MCF 10A (cell line): ENCODE results near the gene NAA25. TPM values are rescaled to one million over a fixed set of nuclear protein-coding genes. Genes with fewer than 3 reads are reported as not detected.
A peak's percentile ranks its signal among the peaks of the same experiment; 100 is the strongest.
"Not testable (repeated sequence)": the region's sequence is repeated elsewhere in the genome, so short reads cannot be mapped to it uniquely, and the experiment has no call there.

ENCODE experiments used
- BruUV-seq: library from RNA; stranded (reverse); fragments of 400-500 nt; replicated peaks from 2 replicates; lab custom pipeline; 2021; lab: Mats Ljungman, UMichigan
- CTCF ChIA-PET: fragments of 300-600 bp; sonication (Branson Sonifier 250); formaldehyde crosslinking; extraction: SDS; loops from one replicate; lab custom pipeline; 2021; ENCODE audit warnings: antibody characterized with exemption, inconsistent platforms; lab: Yijun Ruan, JAX
- POLR2A ChIA-PET: fragments of 300-600, 350-650 bp; sonication (Branson Sonifier 250); formaldehyde crosslinking; extraction: SDS; loops from one replicate; lab custom pipeline; 2020; ENCODE audit warnings: antibody characterized with exemption, inconsistent platforms; lab: Yijun Ruan, JAX
- DNase-seq: peaks from one replicate; pipeline ENCODE4 v3.0.0-alpha.2; 2018; ENCODE audit not compliant: unreplicated experiment
- H3K27ac Mint-ChIP-seq: one replicate; pipeline ENCODE4 v1.8.0; 2022; ENCODE audit warnings: mild to moderate bottlenecking, low read depth, mixed read lengths; ENCODE audit not compliant: unreplicated experiment
- H3K27me3 Mint-ChIP-seq: one replicate; pipeline ENCODE4 v1.8.0; 2022; ENCODE audit warnings: mixed read lengths; ENCODE audit not compliant: insufficient read depth, unreplicated experiment
- H3K36me3 Mint-ChIP-seq: one replicate; pipeline ENCODE4 v1.8.0; 2022; ENCODE audit warnings: mild to moderate bottlenecking, moderate library complexity, mixed read lengths; ENCODE audit not compliant: insufficient read depth, unreplicated experiment
- H3K4me1 Mint-ChIP-seq: one replicate; pipeline ENCODE4 v1.8.0; 2022; ENCODE audit warnings: mixed read lengths; ENCODE audit not compliant: insufficient read depth, unreplicated experiment
- H3K4me3 Mint-ChIP-seq: one replicate; pipeline ENCODE4 v1.8.0; 2022; ENCODE audit warnings: mild to moderate bottlenecking, moderate library complexity, mixed read lengths; ENCODE audit not compliant: unreplicated experiment
- H3K9me3 Mint-ChIP-seq: one replicate; pipeline ENCODE4 v1.8.0; 2022; ENCODE audit warnings: mixed read lengths; ENCODE audit not compliant: unreplicated experiment
- intact Hi-C: fragments of 100-400 bp; cut with micrococcal nuclease; formaldehyde crosslinking; loops from 2 replicates; pipeline ENCODE4 v1.14.1; 2022
- total RNA-seq: library from RNA; stranded (reverse); gene quantifications from 2 replicates; pipeline ENCODE4 v1.2.3, GENCODE V29; 2022
- TF ChIP-seq, protein P1 (sequence below): fragments of 200-600 bp; IDR thresholded peaks from one replicate; pipeline ENCODE4 v1.8.0; 2022; ENCODE audit warnings: antibody characterized with exemption, mild to moderate bottlenecking; ENCODE audit not compliant: unreplicated experiment

Gene NAA25
- total RNA-seq, 1 experiment from 2014 or later, result 39.2 TPM

DNA sequence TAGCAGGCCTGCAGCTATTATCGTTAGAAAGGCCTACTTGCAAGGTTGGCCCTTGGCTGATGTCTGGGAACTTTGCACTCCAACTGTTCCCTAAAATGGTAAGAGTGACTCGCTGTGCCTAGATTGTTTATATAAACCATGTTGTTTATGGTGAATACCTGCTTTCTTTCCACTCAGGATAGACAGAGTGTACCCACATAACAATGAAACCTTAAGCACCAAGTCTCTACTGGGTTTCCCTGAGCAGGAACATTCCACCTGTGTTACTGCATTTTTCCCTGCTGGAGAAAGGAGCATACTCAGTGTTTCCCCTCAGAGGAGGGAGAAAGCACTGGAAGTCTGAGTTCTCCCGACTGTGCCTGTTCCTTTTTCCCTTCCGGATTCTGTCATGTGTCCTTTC, 62.6 kb downstream of the NAA25 start:
- Mint-ChIP-seq H3K9me3 (no peaks in the 10 kb centered on the region), H3K4me3 (no peak overlapping the region), H3K36me3 (peaks cover 93% of the 10 kb centered on the region), H3K27ac (peak overlapping the region; percentile 80), H3K27me3 (no peaks in the 10 kb centered on the region), H3K4me1 (no peaks in the 10 kb centered on the region)
- ChIA-PET CTCF (interaction anchor here (0.7 kb wide), 1 partner anchor 254 kb away, joined by 3 read pairs; no protein-coding TSS in a partner anchor), POLR2A (interaction anchor here (0.7 kb wide), 1 partner anchor 10 kb away, joined by 6 read pairs; no protein-coding TSS in a partner anchor)
- TF ChIP-seq, protein P1, sequence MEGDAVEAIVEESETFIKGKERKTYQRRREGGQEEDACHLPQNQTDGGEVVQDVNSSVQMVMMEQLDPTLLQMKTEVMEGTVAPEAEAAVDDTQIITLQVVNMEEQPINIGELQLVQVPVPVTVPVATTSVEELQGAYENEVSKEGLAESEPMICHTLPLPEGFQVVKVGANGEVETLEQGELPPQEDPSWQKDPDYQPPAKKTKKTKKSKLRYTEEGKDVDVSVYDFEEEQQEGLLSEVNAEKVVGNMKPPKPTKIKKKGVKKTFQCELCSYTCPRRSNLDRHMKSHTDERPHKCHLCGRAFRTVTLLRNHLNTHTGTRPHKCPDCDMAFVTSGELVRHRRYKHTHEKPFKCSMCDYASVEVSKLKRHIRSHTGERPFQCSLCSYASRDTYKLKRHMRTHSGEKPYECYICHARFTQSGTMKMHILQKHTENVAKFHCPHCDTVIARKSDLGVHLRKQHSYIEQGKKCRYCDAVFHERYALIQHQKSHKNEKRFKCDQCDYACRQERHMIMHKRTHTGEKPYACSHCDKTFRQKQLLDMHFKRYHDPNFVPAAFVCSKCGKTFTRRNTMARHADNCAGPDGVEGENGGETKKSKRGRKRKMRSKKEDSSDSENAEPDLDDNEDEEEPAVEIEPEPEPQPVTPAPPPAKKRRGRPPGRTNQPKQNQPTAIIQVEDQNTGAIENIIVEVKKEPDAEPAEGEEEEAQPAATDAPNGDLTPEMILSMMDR, result no peak
- peak; percentile 4 for DNase-seq
- intact Hi-C loops, result no loop called here
- no TSS peak for BruUV-seq

DNA sequence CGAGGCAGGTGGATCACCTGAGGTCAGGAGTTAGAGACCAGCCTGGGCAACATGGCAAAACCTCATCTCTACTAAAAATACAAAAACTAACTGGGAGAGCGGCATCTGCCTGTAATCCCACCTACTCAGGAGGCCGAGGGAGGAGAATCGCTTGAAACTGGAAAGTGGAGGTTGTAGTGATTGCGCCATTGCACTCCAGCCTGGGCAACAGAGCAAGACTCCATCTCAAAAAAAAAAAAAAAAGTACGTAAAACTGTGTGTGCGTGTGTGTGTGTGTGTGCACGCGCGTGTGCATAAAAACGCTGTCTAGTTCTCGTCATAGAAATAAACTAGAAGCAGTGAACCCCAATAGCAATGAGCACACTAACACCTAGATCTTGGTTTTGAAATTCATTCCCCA, 72.0 kb downstream of the NAA25 start:
- intact Hi-C loops, H3K27me3 Mint-ChIP-seq, H3K9me3 Mint-ChIP-seq, CTCF ChIA-PET, H3K4me1 Mint-ChIP-seq, H3K27ac Mint-ChIP-seq, H3K4me3 Mint-ChIP-seq, BruUV-seq, DNase-seq: not testable (repeated sequence)
- POLR2A ChIA-PET, result interaction anchor here (1.0 to 1.5 kb wide), 2 partner anchors 14 to 23 kb away, joined by 5 to 8 read pairs; partner anchors contain the start of genes ERP29 and TMEM116
- H3K36me3 Mint-ChIP-seq, result peaks cover 97% of the 10 kb centered on the region

DNA sequence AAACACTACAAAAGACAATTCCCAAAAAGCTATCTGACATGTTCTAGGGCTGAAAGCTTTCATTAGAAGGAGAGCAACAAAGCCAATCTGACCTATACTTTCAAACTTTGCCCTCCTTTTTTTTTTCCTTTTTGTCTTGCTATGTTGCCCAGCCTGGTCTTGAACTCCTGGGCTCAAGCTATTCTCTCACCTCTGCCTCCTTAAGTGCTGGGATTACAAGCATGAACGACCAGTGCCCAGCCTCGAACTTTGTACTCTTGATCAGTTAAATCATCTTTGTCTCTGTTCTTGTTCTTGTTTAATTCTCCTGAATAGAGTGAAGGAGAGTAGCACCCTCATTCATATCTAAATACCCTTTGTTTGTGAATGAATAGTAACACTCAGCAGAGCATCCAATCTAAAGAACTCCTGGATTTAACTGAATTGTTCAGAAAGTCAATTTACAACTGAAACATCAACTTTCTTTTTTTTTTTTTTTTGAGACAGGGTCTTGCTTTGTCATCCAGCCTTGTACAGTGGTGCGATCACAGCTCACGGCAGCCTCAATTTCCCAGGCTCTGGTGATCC, 73.3 kb downstream of the NAA25 start:
- TF ChIP-seq, protein P1, result no peak
- Mint-ChIP-seq H3K4me3 (no peak overlapping the region), H3K36me3 (peaks cover 100% of the 10 kb centered on the region), H3K27me3 (no peaks in the 10 kb centered on the region), H3K27ac (no peak overlapping the region), H3K4me1 (no peaks in the 10 kb centered on the region), H3K9me3 (no peaks in the 10 kb centered on the region)
- CTCF ChIA-PET, result interaction anchor here (0.6 to 1.9 kb wide), 3 partner anchors 18 to 347 kb away, joined by 3 to 6 read pairs (median 3); no protein-coding TSS in a partner anchor
- no TSS peak for BruUV-seq
- intact Hi-C loops, result no loop called here
- POLR2A ChIA-PET, result interaction anchor here (0.8 kb wide), 1 partner anchor 10 kb away, joined by 6 read pairs; no protein-coding TSS in a partner anchor
- no peak for DNase-seq

DNA sequence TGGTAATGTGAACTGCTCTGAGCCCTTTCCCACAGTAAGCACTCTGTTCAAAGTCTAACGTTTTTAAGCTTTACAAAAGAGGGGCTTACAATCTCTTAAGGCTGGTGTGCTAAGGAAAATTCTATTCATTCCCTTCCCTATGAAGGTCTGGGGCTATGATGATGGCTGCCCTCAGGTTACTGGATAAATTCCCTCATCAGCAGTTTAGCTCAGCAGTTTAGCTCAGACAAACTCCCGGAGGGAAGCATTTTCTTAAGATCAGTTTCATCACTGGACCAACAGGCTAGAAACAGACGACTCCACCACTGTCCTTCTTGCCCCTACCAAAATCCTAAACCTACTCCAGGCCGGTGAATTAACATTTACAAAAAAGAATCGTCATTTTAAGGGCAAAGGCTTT, 76.3 kb downstream of the NAA25 start:
- intact Hi-C loops, result no loop called here
- POLR2A ChIA-PET, result interaction anchor here (0.8 to 1.3 kb wide), 2 partner anchors 9 to 74 kb away, joined by 3 read pairs; no protein-coding TSS in a partner anchor
- no peaks in the 10 kb centered on the region for H3K4me1 Mint-ChIP-seq
- no TSS peak for BruUV-seq
- H3K27me3 Mint-ChIP-seq, result no peaks in the 10 kb centered on the region
- no peak for DNase-seq
- peaks cover 96% of the 10 kb centered on the region for H3K36me3 Mint-ChIP-seq
- no peaks in the 10 kb centered on the region for H3K9me3 Mint-ChIP-seq
- CTCF ChIA-PET, result interaction anchor here (0.8 kb wide), 1 partner anchor 92 kb away, joined by 3 read pairs; no protein-coding TSS in a partner anchor
- no peak overlapping the region for H3K4me3 Mint-ChIP-seq
- TF ChIP-seq, protein P1, result no peak
- H3K27ac Mint-ChIP-seq, result peak overlapping the region; percentile 62
